GM21529 (cell line): ENCODE data around the gene ING3.

Experiments
- ATAC-seq: cut with Tn5 transposase; IDR thresholded peaks from one replicate; pipeline ENCODE4 v1.9.1; 2021; ENCODE audit not compliant: unreplicated experiment

The ING3 gene

GRCh38 chr7:121023194-121023593 is 72.6 kb downstream of the ING3 start:
- ATAC-seq = no peak

GRCh38 chr7:121023683-121024511 is 73.3 kb downstream of the ING3 start:
- ATAC-seq = no peak

GRCh38 chr7:121024611-121025010 is 74.0 kb downstream of the ING3 start:
- no peak for ATAC-seq

GRCh38 chr7:121026159-121026558 is 75.6 kb downstream of the ING3 start:
- ATAC-seq = no peak

GRCh38 chr7:121026577-121027111 is 76.1 kb downstream of the ING3 start:
- no peak for ATAC-seq
